H1 (cell line): ENCODE data around the gene CHCHD1. TPM values are rescaled to one million over a fixed set of nuclear protein-coding genes. Genes with fewer than 3 reads are reported as not detected.

ENCODE experiments used
- CTCF ChIA-PET: fragments of 300-600 bp; sonication (Branson Sonifier 250); formaldehyde crosslinking; loops from one replicate; lab custom pipeline; 2021; ENCODE audit not compliant: partially characterized antibody; lab: Charles Lee
- POLR2A ChIA-PET: fragments of 300-600 bp; sonication (Branson Sonifier 250); formaldehyde crosslinking; loops from one replicate; lab custom pipeline; 2021; ENCODE audit warnings: inconsistent platforms; ENCODE audit not compliant: partially characterized antibody; lab: Charles Lee
- DNase-seq, 2 experiments: peaks; one replicate each; pipeline versions ENCODE4 v3.0.0 to v3.0.0-alpha.2; 2010 to 2022; ENCODE audit warnings: low spot score in 2 of 2, low read depth in 1 of 2, mixed read lengths in 1 of 2
- FAIRE-seq: peaks from 2 replicates; lab custom pipeline; 2011; peaks lifted over from hg19 to GRCh38; lab: Jason Lieb, UNC
- H2AFZ ChIP-seq: 2 replicates; pipeline ENCODE4 v1.8.1; 2012; ENCODE audit warnings: low read length, inconsistent platforms
- H2AK5ac ChIP-seq: 2 replicates; pipeline ENCODE4 v1.6.1; 2013; ENCODE audit warnings: low read depth, low read length
- H2BK120ac ChIP-seq: replicated peaks from 2 replicates; pipeline ENCODE3; 2013; ENCODE audit warnings: low read depth, low read length, inconsistent platforms
- H2BK12ac ChIP-seq: 2 replicates; pipeline ENCODE4 v1.6.1; 2013; ENCODE audit warnings: low read depth, low read length
- H2BK15ac ChIP-seq: 2 replicates; pipeline ENCODE4 v1.6.1; 2013; ENCODE audit warnings: low read length
- H2BK20ac ChIP-seq: 2 replicates; pipeline ENCODE4 v1.6.1; 2013; ENCODE audit warnings: low read length
- H2BK5ac ChIP-seq: 2 replicates; pipeline ENCODE4 v1.6.1; 2013; ENCODE audit warnings: low read depth, low read length
- H3K14ac ChIP-seq: 2 replicates; pipeline ENCODE4 v1.6.1; 2013; ENCODE audit warnings: inconsistent platforms; ENCODE audit not compliant: insufficient read length
- H3K18ac ChIP-seq: 2 replicates; pipeline ENCODE4 v1.6.1; 2013; ENCODE audit warnings: low read length; ENCODE audit errors: extremely low read depth
- H3K23ac ChIP-seq: 2 replicates; pipeline ENCODE4 v1.6.1; 2013; ENCODE audit warnings: inconsistent platforms; ENCODE audit not compliant: insufficient read length
- H3K23me2 ChIP-seq: 2 replicates; pipeline ENCODE4 v1.6.1; 2013; ENCODE audit warnings: low read depth, low read length
- H3K27ac ChIP-seq: 2 replicates; pipeline ENCODE4 v1.6.1; 2011; ENCODE audit warnings: low read depth, low read length, inconsistent platforms
- H3K27me3 ChIP-seq, 4 experiments: replicated peaks in 1 of 4; 1 replicate in 1 of 4; 2 replicates in 3 of 4; pipeline versions ENCODE4 v1.6.1 to v1.8.1; 2011 to 2013; ENCODE audit warnings: low read length in 3 of 4, mild to moderate bottlenecking in 3 of 4, inconsistent platforms in 2 of 4, mixed read lengths in 2 of 4, moderate library complexity in 1 of 4; ENCODE audit not compliant: control insufficient read depth in 3 of 4, insufficient read depth in 3 of 4; ENCODE audit errors: extremely low read depth in 1 of 4
- H3K36me3 ChIP-seq, 4 experiments: 2 replicates each; pipeline versions ENCODE4 v1.6.1 to v1.8.1; 2011 to 2013; ENCODE audit warnings: mild to moderate bottlenecking in 4 of 4, low read length in 3 of 4, moderate library complexity in 2 of 4, control low read depth in 1 of 4, inconsistent platforms in 1 of 4; ENCODE audit not compliant: insufficient read depth in 4 of 4, control insufficient read depth in 2 of 4
- H3K4ac ChIP-seq: replicated peaks from 2 replicates; pipeline ENCODE3; 2013; ENCODE audit warnings: low read length, low read depth, mixed read lengths, inconsistent platforms; ENCODE audit not compliant: insufficient read length
- H3K4me1 ChIP-seq, 4 experiments: replicated peaks in 1 of 4; 1 replicate in 1 of 4; 2 replicates in 3 of 4; pipeline versions ENCODE4 v1.6.1 to v1.8.1; 2011 to 2013; ENCODE audit warnings: low read length in 3 of 4, inconsistent platforms in 2 of 4, mixed read lengths in 1 of 4; ENCODE audit not compliant: insufficient read depth in 4 of 4, control insufficient read depth in 3 of 4
- H3K4me2 ChIP-seq, 2 experiments: 2 replicates each; pipeline versions ENCODE4 v1.6.1 to v1.8.1; 2011 to 2013; ENCODE audit warnings: low read depth in 2 of 2, low read length in 2 of 2, control low read depth in 1 of 2, inconsistent platforms in 1 of 2, mild to moderate bottlenecking in 1 of 2; ENCODE audit not compliant: insufficient read depth in 1 of 2
- H3K4me3 ChIP-seq, 4 experiments: fragments of 200-600, 300-600 bp in 1 of 4; sonication (generic), shearing (Covaris generic), sonication (Bioruptor Twin) in 1 of 4; 2 replicates each; pipeline versions ENCODE4 v1.5.1 to v1.8.1; 2011 to 2016; ENCODE audit warnings: low read length in 4 of 4, low read depth in 3 of 4, control low read depth in 2 of 4, inconsistent platforms in 2 of 4, mild to moderate bottlenecking in 2 of 4, mixed read lengths in 1 of 4, moderate library complexity in 1 of 4; ENCODE audit not compliant: insufficient read depth in 2 of 4; ENCODE audit errors: extremely low read depth in 1 of 4
- H3K56ac ChIP-seq: replicated peaks from 2 replicates; pipeline ENCODE3; 2013; ENCODE audit warnings: low read depth, mild to moderate bottlenecking, mixed read lengths, low read length, inconsistent platforms; ENCODE audit not compliant: insufficient read length
- H3K79me1 ChIP-seq: 2 replicates; pipeline ENCODE4 v1.6.1; 2013; ENCODE audit warnings: low read depth, low read length, control low read depth
- H3K79me2 ChIP-seq, 2 experiments: 2 replicates each; pipeline versions ENCODE4 v1.6.1 to v1.8.1; 2012 to 2013; ENCODE audit warnings: low read length in 2 of 2, mild to moderate bottlenecking in 2 of 2, inconsistent platforms in 1 of 2; ENCODE audit not compliant: insufficient read depth in 2 of 2, control insufficient read depth in 1 of 2
- H3K9ac ChIP-seq, 4 experiments: replicated peaks in 1 of 4; 1 replicate in 1 of 4; 2 replicates in 3 of 4; pipeline versions ENCODE4 v1.6.1 to v1.8.1; 2011 to 2013; ENCODE audit warnings: low read depth in 3 of 4, low read length in 3 of 4, control low read depth in 2 of 4, mild to moderate bottlenecking in 2 of 4, moderate library complexity in 2 of 4, inconsistent platforms in 1 of 4; ENCODE audit errors: extremely low read depth in 1 of 4
- H3K9me3 ChIP-seq, 2 experiments: 2 replicates each; pipeline versions ENCODE4 v1.6.1 to v1.8.1; 2012 to 2013; ENCODE audit warnings: mild to moderate bottlenecking in 2 of 2, moderate library complexity in 2 of 2, control low read depth in 1 of 2, inconsistent platforms in 1 of 2, low read depth in 1 of 2, low read length in 1 of 2, mixed read lengths in 1 of 2; ENCODE audit not compliant: insufficient read depth in 2 of 2
- H4K20me1 ChIP-seq, 2 experiments: replicated peaks in 1 of 2; 2 replicates each; pipeline versions ENCODE3 to v1.8.1; 2011 to 2013; ENCODE audit warnings: inconsistent platforms in 2 of 2, low read length in 2 of 2, mild to moderate bottlenecking in 1 of 2; ENCODE audit not compliant: insufficient read depth in 2 of 2, control insufficient read depth in 1 of 2
- H4K5ac ChIP-seq: 2 replicates; pipeline ENCODE4 v1.6.1; 2013; ENCODE audit warnings: low read length, low read depth, mixed read lengths, inconsistent platforms; ENCODE audit not compliant: insufficient read length
- H4K8ac ChIP-seq: 2 replicates; pipeline ENCODE4 v1.8.0; 2013; ENCODE audit warnings: mild to moderate bottlenecking, moderate library complexity, low read length, inconsistent platforms; ENCODE audit not compliant: insufficient read depth; ENCODE audit errors: extremely low read depth
- H4K91ac ChIP-seq: replicated peaks from 2 replicates; pipeline ENCODE3; 2013; ENCODE audit warnings: low read length, mixed read lengths, inconsistent platforms; ENCODE audit not compliant: insufficient read length
- CTBP2 ChIP-seq: IDR thresholded peaks from 2 replicates; pipeline ENCODE4 v1.7.0; 2011; ENCODE audit warnings: borderline replicate concordance, mild to moderate bottlenecking, moderate library complexity, mixed read lengths, low read length; ENCODE audit not compliant: insufficient read depth, insufficient read length
- CTCF ChIP-seq, 3 experiments: IDR thresholded peaks; 1 replicate in 2 of 3; 2 replicates in 1 of 3; pipeline versions ENCODE4 v1.5.1 to v1.6.1; 2011; ENCODE audit warnings: low read length in 3 of 3, mild to moderate bottlenecking in 3 of 3, inconsistent platforms in 2 of 3, low read depth in 1 of 3, moderate library complexity in 1 of 3; ENCODE audit not compliant: insufficient read depth in 1 of 3; ENCODE audit errors: control extremely low read depth in 1 of 3
- EZH2 ChIP-seq: fragments of 200-600 bp; sonication (generic); IDR thresholded peaks from 2 replicates; pipeline ENCODE4 v1.7.1; 2012; ENCODE audit warnings: low read depth, mild to moderate bottlenecking, moderate library complexity, low read length, inconsistent platforms; ENCODE audit not compliant: severe bottlenecking
- RFX5 ChIP-seq: IDR thresholded peaks from 2 replicates; pipeline ENCODE4 v1.6.1; 2011; ENCODE audit warnings: low read depth, low read length, improper control_type of control experiment, borderline replicate concordance
- SIN3A ChIP-seq, 2 experiments: IDR thresholded peaks in 1 of 2; conservative IDR thresholded peaks in 1 of 2; 2 replicates each; pipeline ENCODE4 v1.6.1; 2011 to 2012; ENCODE audit warnings: low read length in 2 of 2, improper control_type of control experiment in 1 of 2, low read depth in 1 of 2, mild to moderate bottlenecking in 1 of 2
- SRF ChIP-seq: IDR thresholded peaks from 2 replicates; pipeline ENCODE4 v1.6.1; 2011; ENCODE audit warnings: mild to moderate bottlenecking, low read depth, low read length, moderate library complexity
- WGBS, 2 experiments: shearing (Covaris generic) in 1 of 2; methylation state at CpG; one replicate each; pipeline versions ENCODE4 v1.1.6 to v1.1.7; 2013 to 2015; ENCODE audit warnings: low lambda C conversion rate in 2 of 2, mixed read lengths in 2 of 2, inconsistent platforms in 1 of 2, low coverage in 1 of 2, missing lambda C conversion rate in 1 of 2; ENCODE audit not compliant: insufficient replicate concordance in 2 of 2, insufficient coverage in 1 of 2, insufficient read length in 1 of 2; ENCODE audit errors: extremely low coverage in 1 of 2, missing lambda C conversion rate in 1 of 2; 5-methylcytosine and 5-hydroxymethylcytosine counted together
- polyA plus RNA-seq, 7 experiments: library from polyadenylated mRNA; depleted of rRNA in 3 of 7; stranded (reverse) in 5 of 7; unstranded in 2 of 7; fragments of >200 nt in 5 of 7; fragments of 200-250 nt in 2 of 7; gene quantifications; 1 replicate in 5 of 7; 2 replicates in 1 of 7; 4 replicates in 1 of 7; pipeline versions ENCODE4 v1.2.1 to v1.2.3, GENCODE V29; 2011 to 2013; ENCODE audit warnings: missing spikeins in 2 of 7, mixed read lengths in 2 of 7
- total RNA-seq: library from RNA; stranded (reverse); fragmentation: NEBNext Ultra II Directional; extraction: Animal tissue kit (Norgen Biotek cat#: 25700); gene quantifications from 2 replicates; pipeline ENCODE4 v1.2.1, GENCODE V29; 2021
- TF ChIP-seq, protein P1 (sequence below): IDR thresholded peaks from 2 replicates; pipeline ENCODE4 v1.6.1; 2012; ENCODE audit warnings: inconsistent platforms

The CHCHD1 gene
- total and polyA plus RNA-seq, 2 of the 8 experiments (the other 6 are each of a cell fraction or from before 2014, with no cell fraction given), result 44.9 to 58.1 TPM

- no peak overlapping the region for H2BK5ac ChIP-seq
- no peaks in the 10 kb centered on the region for H3K79me2 ChIP-seq
- no peak overlapping the region for H2BK12ac ChIP-seq
- H3K18ac ChIP-seq, result no peak overlapping the region
- H2BK15ac ChIP-seq, result no peak overlapping the region
- H3K4me2 ChIP-seq, result no peak overlapping the region
- 70% methylated on average over 5 of the region's 5 CpGs; no CpG with 5 or more reads in 1 of the 2 experiments for WGBS, 2 experiments
- no peaks in the 10 kb centered on the region; the same call in 1 of the 2 replicates for H3K23me2 ChIP-seq
- no peak overlapping the region for H4K5ac ChIP-seq
- POLR2A ChIA-PET, result interaction anchor here (0.6 to 11.1 kb wide), 6 partner anchors 13 to 153 kb away, joined by 3 to 137 read pairs (median 6); a partner anchor contains a TSS
- H3K4me1 ChIP-seq, result peaks cover 0 to 4% (median 2%) of the 10 kb centered on the region in 4 experiments; a peak in 4 of 7 replicates
- no peak overlapping the region for H3K14ac ChIP-seq
- H4K91ac ChIP-seq, result no peak overlapping the region
- H3K4me3 ChIP-seq, result no peak overlapping the region
- H3K9ac ChIP-seq, result no peak overlapping the region
- 0 out of 2 replicates have a peak, but pooled peaks cover 4% of the 10 kb centered on the region for H3K79me1 ChIP-seq
- no peak overlapping the region for H3K56ac ChIP-seq
- H3K4ac ChIP-seq, result no peak overlapping the region
- DNase-seq, result no peak
- H2AFZ ChIP-seq, result no peak overlapping the region
- H2BK20ac ChIP-seq, result no peak overlapping the region
- CTCF ChIA-PET, result interaction anchor here (0.7 to 2.7 kb wide), 7 partner anchors 10 to 131 kb away, joined by 3 to 13 read pairs (median 4); no protein-coding TSS in a partner anchor
- peaks cover 0 to 9% of the 10 kb centered on the region in 2 experiments for H4K20me1 ChIP-seq
- H3K23ac ChIP-seq, result no peak overlapping the region
- peaks cover 4 to 19% (median 12%) of the 10 kb centered on the region in 4 experiments; a peak in 6 of 8 replicates for H3K36me3 ChIP-seq
- TF ChIP-seq EZH2 (no peak), CTBP2 (no peak), SRF (no peak), SIN3A (conservative IDR thresholded peaks at IDR 0.05 in 1 of 2, IDR thresholded peaks at IDR 0.05 in 1 of 2; ENCODE audit: low read depth in 1 of 2, low read length in 2 of 2) (no peak), RFX5 (no peak), CTCF (IDR thresholded peaks at IDR 0.05; ENCODE audit: control extremely low read depth in 1 of 3, insufficient read depth in 1 of 3, low read depth in 1 of 3, low read length in 3 of 3) (no peak)
- TF ChIP-seq, protein P1, sequence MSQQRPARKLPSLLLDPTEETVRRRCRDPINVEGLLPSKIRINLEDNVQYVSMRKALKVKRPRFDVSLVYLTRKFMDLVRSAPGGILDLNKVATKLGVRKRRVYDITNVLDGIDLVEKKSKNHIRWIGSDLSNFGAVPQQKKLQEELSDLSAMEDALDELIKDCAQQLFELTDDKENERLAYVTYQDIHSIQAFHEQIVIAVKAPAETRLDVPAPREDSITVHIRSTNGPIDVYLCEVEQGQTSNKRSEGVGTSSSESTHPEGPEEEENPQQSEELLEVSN, result no peak
- TF ChIP-seq, all 59 proteins: peak for 0
- no peak for FAIRE-seq
- no peaks in the 10 kb centered on the region for H3K9me3 ChIP-seq
- H4K8ac ChIP-seq, result no peak overlapping the region
- H2AK5ac ChIP-seq, result no peak overlapping the region
- no peaks in the 10 kb centered on the region for H3K27me3 ChIP-seq
- no peak overlapping the region for H2BK120ac ChIP-seq
- H3K27ac ChIP-seq, result no peak overlapping the region
Observed at GRCh38 chr10:73809061-73809818, 27.4 kb downstream of the CHCHD1 start.
